GM12878 (cell line): ENCODE results near the gene STEAP3. TPM values are rescaled to one million over a fixed set of nuclear protein-coding genes. Genes with fewer than 3 reads are reported as not detected.
"Not testable (repeated sequence)": the region's sequence is repeated elsewhere in the genome, so short reads cannot be mapped to it uniquely, and the experiment has no call there.

Experiments
- ATAC-seq: fragments of 200-7000 bp; cut with Tn5 transposase; 3 replicates; pipeline ENCODE4 v1.9.1; 2020; ENCODE audit warnings: mild to moderate bottlenecking, moderate library complexity
- BruUV-seq: library from RNA; stranded (reverse); fragments of 400-500 nt; replicated peaks from 2 replicates; lab custom pipeline; 2021; lab: Mats Ljungman, UMichigan
- CTCF ChIA-PET: fragments of 300-600 bp; sonication (Branson Sonifier 250); formaldehyde crosslinking; extraction: SDS; loops from one replicate; lab custom pipeline; 2021; ENCODE audit warnings: inconsistent platforms; lab: Yijun Ruan, JAX
- POLR2A ChIA-PET: fragments of 350-600 bp; formaldehyde crosslinking; extraction: SDS; loops from one replicate; lab custom pipeline; 2021; ENCODE audit warnings: inconsistent platforms; lab: Charles Lee
- RAD21 ChIA-PET: fragments of 300-600 bp; sonication (Branson Sonifier 250); formaldehyde crosslinking; loops from one replicate; lab custom pipeline; 2023; ENCODE audit warnings: antibody characterized with exemption; ENCODE audit not compliant: unreplicated experiment; lab: Charles Lee
- SMC1A ChIA-PET: fragments of 300-600 bp; sonication (Branson Sonifier 250); formaldehyde crosslinking; loops from one replicate; lab custom pipeline; 2023; ENCODE audit not compliant: unreplicated experiment, uncharacterized antibody; lab: Charles Lee
- DNase-seq: peaks from one replicate; pipeline ENCODE4 v3.0.0-alpha.2; 2011; ENCODE audit warnings: low read depth, low spot score
- FAIRE-seq: peaks from 3 replicates; lab custom pipeline; 2011; peaks lifted over from hg19 to GRCh38; lab: Jason Lieb, UNC
- H2AFZ ChIP-seq: 2 replicates; pipeline ENCODE4 v1.6.0; 2011; ENCODE audit warnings: low read depth, low read length, control low read depth; ENCODE audit not compliant: control insufficient read depth
- H3K27ac ChIP-seq: 2 replicates; pipeline ENCODE4 v1.5.1; 2011; ENCODE audit warnings: control low read depth; ENCODE audit not compliant: control insufficient read depth, insufficient read depth
- H3K27me3 ChIP-seq, 2 experiments: replicated peaks in 1 of 2; 2 replicates each; pipeline versions ENCODE4 v1.6.0 to v1.6.1; 2011; ENCODE audit warnings: low read length in 1 of 2; ENCODE audit not compliant: control insufficient read depth in 2 of 2, insufficient read depth in 2 of 2
- H3K36me3 ChIP-seq, 2 experiments: 2 replicates each; pipeline ENCODE4 v1.5.1; 2011; ENCODE audit warnings: low read length in 1 of 2; ENCODE audit not compliant: control insufficient read depth in 2 of 2, insufficient read depth in 2 of 2
- H3K4me1 ChIP-seq: 2 replicates; pipeline ENCODE4 v1.6.1; 2011; ENCODE audit warnings: mild to moderate bottlenecking, low read length, moderate library complexity, mixed read lengths; ENCODE audit not compliant: control insufficient read depth, insufficient read depth
- H3K4me2 ChIP-seq: 2 replicates; pipeline ENCODE4 v1.6.0; 2011; ENCODE audit warnings: control low read depth; ENCODE audit not compliant: control insufficient read depth, insufficient read depth
- H3K4me3 ChIP-seq: fragments of 200-600 bp; sonication (generic); 2 replicates; pipeline ENCODE4 v1.5.1; 2016
- H3K79me2 ChIP-seq: 2 replicates; pipeline ENCODE4 v1.6.0; 2011; ENCODE audit warnings: low read length; ENCODE audit not compliant: control insufficient read depth, insufficient read depth
- H3K9ac ChIP-seq: 2 replicates; pipeline ENCODE4 v1.8.0; 2011; ENCODE audit warnings: low read length, control low read depth, mixed read lengths; ENCODE audit not compliant: control insufficient read depth, insufficient read depth
- H3K9me3 ChIP-seq: replicated peaks from 3 replicates; pipeline ENCODE4 v1.5.1; 2011; ENCODE audit warnings: mild to moderate bottlenecking, low read length; ENCODE audit not compliant: control insufficient read depth, insufficient read depth
- H4K20me1 ChIP-seq: 2 replicates; pipeline ENCODE4 v1.6.0; 2011; ENCODE audit not compliant: control insufficient read depth, insufficient read depth
- CEBPB ChIP-seq, 2 experiments: fragments of 150-350 bp in 1 of 2; IDR thresholded peaks; 2 replicates each; pipeline ENCODE4 v1.6.1; 2012 to 2014; ENCODE audit warnings: low read depth in 2 of 2, low read length in 2 of 2, borderline replicate concordance in 1 of 2, inconsistent platforms in 1 of 2
- EZH2 ChIP-seq: IDR thresholded peaks from 2 replicates; pipeline ENCODE4 v1.6.1; 2012; ENCODE audit warnings: low read depth, mild to moderate bottlenecking, control low read depth, inconsistent platforms, low read length, borderline replicate concordance; ENCODE audit not compliant: control insufficient read depth
- GATAD2B ChIP-seq: fragments of 450-650 bp; conservative IDR thresholded peaks from 2 replicates; pipeline ENCODE4 v1.6.1; 2017; ENCODE audit warnings: low read depth, mild to moderate bottlenecking, moderate library complexity
- HDGF ChIP-seq: fragments of 450-650 bp; IDR thresholded peaks from 2 replicates; pipeline ENCODE4 v1.6.1; 2016; ENCODE audit warnings: antibody characterized with exemption
- IRF4 ChIP-seq: IDR thresholded peaks from 2 replicates; pipeline ENCODE4 v1.6.1; 2011; ENCODE audit warnings: low read depth, low read length
- NRF1 ChIP-seq: conservative IDR thresholded peaks from 2 replicates; pipeline ENCODE4 v1.6.1; 2011; ENCODE audit warnings: mild to moderate bottlenecking, low read depth, low read length, improper control_type of control experiment
- POLR2AphosphoS5 ChIP-seq: IDR thresholded peaks from 2 replicates; pipeline ENCODE4 v1.6.1; 2011; ENCODE audit warnings: mild to moderate bottlenecking, low read length, inconsistent platforms
- RBBP5 ChIP-seq: fragments of 200-600 bp; sonication (generic); conservative IDR thresholded peaks from 2 replicates; pipeline ENCODE4 v1.6.1; 2016
- ZSCAN29 ChIP-seq: fragments of 450-650 bp; IDR thresholded peaks from 2 replicates; pipeline ENCODE4 v1.6.1; 2017; ENCODE audit warnings: mild to moderate bottlenecking, moderate library complexity
- WGBS: methylation state at CpG from one replicate; pipeline ENCODE4 v1.1.6; 2016; ENCODE audit warnings: low lambda C conversion rate; ENCODE audit not compliant: insufficient replicate concordance, insufficient coverage; ENCODE audit errors: missing lambda C conversion rate; 5-methylcytosine and 5-hydroxymethylcytosine counted together
- in situ Hi-C: fragments of 300-500 bp; cut with MboI; formaldehyde crosslinking; loops from 9 replicates; pipeline ENCODE4 v1.14.3; 2018; ENCODE audit warnings: mixed read lengths
- intact Hi-C: fragments of 100-400 bp; cut with micrococcal nuclease; formaldehyde crosslinking; loops from one replicate; pipeline ENCODE4 v1.14.2; 2022; ENCODE audit not compliant: unreplicated experiment
- polyA plus RNA-seq, 11 experiments: library from polyadenylated mRNA; depleted of rRNA in 4 of 11; unstranded in 6 of 11; stranded (reverse) in 5 of 11; fragments of >200 nt; fragmentation: Nextera tagmentation in 4 of 11; fragmentation: Illumina TruSeq in 1 of 11; extraction: Ambion mirVana in 4 of 11; extraction: Trizol in 1 of 11; gene quantifications; 1 replicate in 1 of 11; 2 replicates in 10 of 11; pipeline versions ENCODE4 v1.2.1 to v1.2.3, GENCODE V29; 2011 to 2016; ENCODE audit warnings: inconsistent platforms in 2 of 11, missing spikeins in 2 of 11, low read depth in 1 of 11
- total RNA-seq, 4 experiments: library from RNA; depleted of rRNA in 3 of 4; stranded (reverse); fragments of >200 nt in 3 of 4; fragmentation: Illumina TruSeq in 1 of 4; extraction: Trizol in 1 of 4; gene quantifications; 2 replicates each; pipeline versions ENCODE4 v1.2.1 to v1.2.3, GENCODE V29; 2013 to 2021
- TF ChIP-seq, protein P1 (sequence below): IDR thresholded peaks from 2 replicates; pipeline ENCODE4 v1.6.1; 2011; ENCODE audit warnings: mild to moderate bottlenecking, low read depth, low read length, moderate library complexity; ENCODE audit not compliant: insufficient replicate concordance

Gene STEAP3
- total and polyA plus RNA-seq, 10 of the 15 experiments (the other 5 are each of a cell fraction or from before 2014, with no cell fraction given): 0.42 to 8.3 (median 4.8) TPM

DNA sequence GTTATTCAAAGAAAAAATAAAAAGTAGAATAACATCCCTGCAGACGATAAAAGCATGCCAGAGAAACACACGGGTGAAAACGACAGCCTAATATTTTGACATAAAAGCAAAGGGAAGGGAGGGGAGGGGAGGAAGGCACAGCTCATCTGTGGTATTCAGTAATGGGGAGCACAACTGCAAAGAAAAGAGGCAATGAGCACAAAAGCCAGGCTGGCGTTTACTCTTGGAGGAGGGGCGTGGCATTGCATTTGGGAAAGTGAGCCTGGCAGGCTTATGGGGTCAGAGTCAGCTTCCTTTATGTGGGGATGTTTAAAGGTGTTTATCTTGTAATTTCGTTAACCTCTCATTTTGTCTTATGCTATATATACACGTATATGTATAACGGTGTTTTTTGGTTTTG lies 53.2 kb downstream of the STEAP3 start:
- Histone ChIP-seq H3K9ac (no peak overlapping the region), H3K27ac (no peak overlapping the region), H2AFZ (no peak overlapping the region), H3K79me2 (no peaks in the 10 kb centered on the region), H3K4me3 (no peak overlapping the region), H3K9me3 (no peaks in the 10 kb centered on the region), H3K4me1 (no peaks in the 10 kb centered on the region), H4K20me1 (no peaks in the 10 kb centered on the region), H3K27me3 (no peaks in the 10 kb centered on the region), H3K4me2 (no peak overlapping the region), H3K36me3 (no peaks in the 10 kb centered on the region)
- ChIA-PET SMC1A (no interaction called here), CTCF (no interaction called here), RAD21 (no interaction called here), POLR2A (no interaction called here)
- intact Hi-C loops (no loop called here), in situ Hi-C loops (no loop called here)
- 55% methylated on average over 8 of the region's 8 CpGs for WGBS
- no peak for DNase-seq
- no peak for TF ChIP-seq IRF4
- no peak for TF ChIP-seq HDGF
- TF ChIP-seq EZH2: no peak
- no peak for TF ChIP-seq ZSCAN29
- TF ChIP-seq POLR2AphosphoS5: no peak
- TF ChIP-seq NRF1: no peak
- TF ChIP-seq, protein P1, sequence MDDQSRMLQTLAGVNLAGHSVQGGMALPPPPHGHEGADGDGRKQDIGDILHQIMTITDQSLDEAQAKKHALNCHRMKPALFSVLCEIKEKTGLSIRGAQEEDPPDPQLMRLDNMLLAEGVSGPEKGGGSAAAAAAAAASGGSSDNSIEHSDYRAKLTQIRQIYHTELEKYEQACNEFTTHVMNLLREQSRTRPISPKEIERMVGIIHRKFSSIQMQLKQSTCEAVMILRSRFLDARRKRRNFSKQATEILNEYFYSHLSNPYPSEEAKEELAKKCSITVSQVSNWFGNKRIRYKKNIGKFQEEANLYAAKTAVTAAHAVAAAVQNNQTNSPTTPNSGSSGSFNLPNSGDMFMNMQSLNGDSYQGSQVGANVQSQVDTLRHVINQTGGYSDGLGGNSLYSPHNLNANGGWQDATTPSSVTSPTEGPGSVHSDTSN: no peak
- TF ChIP-seq CEBPB (IDR thresholded peaks at IDR 0.05; ENCODE audit: borderline replicate concordance in 1 of 2, low read depth in 2 of 2, low read length in 2 of 2): no peak
- TF ChIP-seq GATAD2B: no peak
- TF ChIP-seq RBBP5: no peak
- BruUV-seq: no TSS peak
- ATAC-seq: no peak
- no peak for FAIRE-seq

DNA sequence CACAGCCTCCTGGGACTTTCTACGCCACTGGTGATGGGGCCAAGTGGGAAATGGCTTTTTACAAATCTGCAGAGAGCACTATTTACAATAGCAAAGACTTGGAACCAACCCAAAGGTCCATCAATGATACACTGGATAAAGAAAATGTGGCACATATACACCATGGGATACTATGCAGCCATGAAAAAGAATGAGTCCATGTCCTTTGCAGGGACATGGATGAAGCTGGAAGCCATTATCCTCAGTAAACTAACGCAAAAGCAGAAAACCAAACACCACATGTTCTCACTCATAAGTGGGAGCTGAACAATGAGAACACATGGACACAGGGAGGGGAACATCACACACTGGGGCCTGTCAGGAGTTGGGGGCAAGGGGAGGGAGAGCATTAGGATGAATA lies 54.8 kb downstream of the STEAP3 start:
- H3K27ac ChIP-seq, BruUV-seq, FAIRE-seq, SMC1A ChIA-PET, ATAC-seq, H3K4me3 ChIP-seq, CTCF ChIA-PET, H3K4me1 ChIP-seq, RAD21 ChIA-PET, H3K9ac ChIP-seq, H3K36me3 ChIP-seq, in situ Hi-C loops, POLR2A ChIA-PET, H3K4me2 ChIP-seq, H3K9me3 ChIP-seq, H3K79me2 ChIP-seq, DNase-seq, intact Hi-C loops, H3K27me3 ChIP-seq, H2AFZ ChIP-seq, H4K20me1 ChIP-seq: not testable (repeated sequence)
- 31% methylated on average over 2 of the region's 2 CpGs for WGBS
